GM21528 (cell line): ENCODE results near the gene BLVRA.

Source experiments
- ATAC-seq: cut with Tn5 transposase; IDR thresholded peaks from one replicate; pipeline ENCODE4 v1.9.1; 2021; ENCODE audit warnings: mild to moderate bottlenecking, moderate library complexity; ENCODE audit not compliant: unreplicated experiment, low FRiP score

The BLVRA gene

DNA sequence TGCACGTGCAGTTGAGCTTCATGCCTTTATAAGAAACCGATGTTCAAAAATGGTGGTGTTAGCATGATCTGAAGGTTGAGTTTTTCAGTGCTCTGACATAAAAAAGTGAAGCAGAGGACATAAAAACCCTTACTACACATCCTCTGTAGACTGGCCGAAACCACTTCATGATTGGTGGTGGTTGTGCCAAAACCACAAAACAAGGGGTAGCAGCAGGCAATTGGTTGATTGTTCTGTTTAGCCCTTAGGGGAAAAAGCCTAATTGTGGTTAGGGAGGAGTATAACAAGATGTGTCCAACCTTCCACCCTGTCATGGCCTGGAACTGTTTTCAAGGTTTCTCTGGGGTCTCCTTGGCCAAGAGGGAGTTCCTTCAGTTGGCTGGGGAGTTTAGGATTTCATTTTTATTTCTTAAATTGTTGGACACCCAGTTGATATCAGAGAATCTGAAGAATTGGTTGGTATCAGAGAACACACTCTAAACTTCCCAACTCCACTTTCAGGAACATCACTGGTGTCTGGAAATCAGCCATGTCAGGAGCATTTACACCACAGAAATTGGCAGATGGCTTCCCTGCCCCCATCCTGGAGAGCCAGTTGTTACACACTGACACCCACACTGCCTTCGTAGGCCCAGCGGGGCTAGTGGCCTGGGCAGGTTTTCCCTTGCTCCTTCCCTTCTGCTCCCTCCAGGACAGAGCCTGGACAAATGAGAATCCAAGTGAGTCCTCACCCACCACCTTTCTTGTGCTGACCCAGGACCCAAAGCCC lies 92.1 kb downstream of the BLVRA start:
- ATAC-seq: no peak

DNA sequence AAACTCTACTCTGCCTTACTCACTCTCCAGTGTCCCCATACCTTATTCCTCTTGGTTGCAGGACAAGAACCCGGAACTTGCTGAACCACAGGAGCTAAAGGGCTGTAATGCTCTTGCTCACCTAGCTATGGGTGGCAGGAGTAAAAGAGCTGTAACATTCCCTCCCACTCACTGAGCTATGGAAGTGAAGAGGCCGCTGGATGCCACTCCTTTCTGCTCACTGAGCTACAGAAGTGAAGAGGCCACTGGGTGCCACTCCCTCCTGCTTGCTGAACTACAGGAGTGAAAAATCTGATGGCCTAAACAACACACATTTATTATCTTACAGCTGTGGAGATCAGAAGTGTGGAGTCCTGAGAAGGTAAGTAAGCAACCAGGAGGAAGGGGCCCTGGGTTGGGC lies 93.3 kb downstream of the BLVRA start:
- no peak for ATAC-seq

DNA sequence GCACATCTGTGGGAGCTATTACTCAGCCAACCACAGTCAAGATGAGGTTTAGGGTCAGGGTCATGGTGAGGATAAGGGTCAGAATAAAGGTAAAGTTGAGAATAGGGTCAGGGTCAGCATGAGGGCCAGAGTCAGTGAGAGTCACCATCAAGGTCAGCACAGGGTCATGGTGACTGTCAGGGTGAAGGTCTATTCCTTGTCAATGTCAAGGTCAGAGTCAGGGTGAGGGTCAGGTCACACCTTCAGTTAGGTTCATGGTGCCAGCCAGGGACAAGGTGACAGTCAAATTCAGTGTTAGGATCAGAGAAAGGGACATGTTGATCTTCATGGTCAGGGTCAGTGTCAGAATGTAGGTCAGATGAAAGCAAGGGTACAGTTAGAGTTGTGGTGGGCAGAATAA lies 96.7 kb downstream of the BLVRA start:
- ATAC-seq: no peak

DNA sequence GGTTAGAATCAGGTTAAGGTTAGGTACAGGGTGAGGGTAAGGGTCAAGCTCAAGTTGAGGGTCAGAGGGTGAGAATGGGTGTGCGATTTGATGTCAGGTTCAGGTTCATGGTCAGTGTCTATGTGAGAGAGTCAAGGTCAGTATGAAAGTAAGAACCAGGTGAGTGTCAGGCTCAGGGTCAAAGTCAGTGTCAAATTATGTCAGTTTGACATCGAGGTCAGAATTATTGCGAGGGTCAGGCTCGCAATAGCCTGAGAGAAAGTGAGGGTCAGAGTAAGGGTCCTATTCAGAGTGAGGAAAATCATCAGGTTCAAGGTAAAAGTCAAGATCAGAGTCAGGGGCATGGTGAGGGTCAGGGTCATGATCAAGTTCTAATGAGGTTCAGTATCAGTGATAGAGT lies 97.8 kb downstream of the BLVRA start:
- ATAC-seq: no peak
